GM18870 (cell line): ENCODE measurements around the gene CIRBP.
A peak's percentile ranks its signal among the peaks of the same experiment; 100 is the strongest.

ENCODE experiments used
- ATAC-seq: cut with Tn5 transposase; IDR thresholded peaks from one replicate; pipeline ENCODE4 v1.9.1; 2021; ENCODE audit warnings: moderate library complexity; ENCODE audit not compliant: unreplicated experiment

The CIRBP gene

GRCh38 chr19:1266916-1267476 lies 2.1 kb upstream of the CIRBP start:
- peak; percentile 11 for ATAC-seq

GRCh38 chr19:1267477-1268225 lies 1.5 kb upstream of the CIRBP start:
- no peak for ATAC-seq

- ATAC-seq, result no peak
These were observed 687 bp upstream of the CIRBP start for GRCh38 chr19:1268226-1269064.

GRCh38 chr19:1269478-1270212 lies 513 bp downstream of the CIRBP start:
- ATAC-seq, result peak; percentile 4

- ATAC-seq, result no peak
These were observed 1.2 kb downstream of the CIRBP start for GRCh38 chr19:1270213-1270853.

- ATAC-seq, result no peak
These were observed 1.9 kb downstream of the CIRBP start for GRCh38 chr19:1270854-1271527.

- no peak for ATAC-seq
These were observed 2.6 kb downstream of the CIRBP start for GRCh38 chr19:1271528-1272422.

GRCh38 chr19:1272423-1273262 lies 3.5 kb downstream of the CIRBP start:
- no peak for ATAC-seq

GRCh38 chr19:1273263-1274041 lies 4.3 kb downstream of the CIRBP start:
- no peak for ATAC-seq

- no peak for ATAC-seq
These were observed 5.1 kb downstream of the CIRBP start for GRCh38 chr19:1274081-1274851.

GRCh38 chr19:1274852-1275259 lies 5.7 kb downstream of the CIRBP start:
- ATAC-seq, result peak; percentile 1

GRCh38 chr19:1275260-1275975 lies 6.3 kb downstream of the CIRBP start, which contains the start of gene FAM174C:
TSS of gene FAM174C (plus strand) at chr19:1275530. CDS start at chr19:1275550, 20 bp downstream.
- peak; percentile 60 for ATAC-seq

GRCh38 chr19:1275976-1276627 lies 7.0 kb downstream of the CIRBP start:
- no peak for ATAC-seq

GRCh38 chr19:1276628-1277022 lies 7.5 kb downstream of the CIRBP start:
- ATAC-seq, result no peak

GRCh38 chr19:1277061-1277460 lies 7.9 kb downstream of the CIRBP start:
- ATAC-seq, result no peak
